Motor neuron (in vitro differentiated cells): ENCODE results near the gene RAMP3. TPM values are rescaled to one million over a fixed set of nuclear protein-coding genes. Genes with fewer than 3 reads are reported as not detected.
A peak's percentile ranks its signal among the peaks of the same experiment; 100 is the strongest.

Experiments
- ATAC-seq, 8 experiments: fragments of 200-7000 bp; cut with Tn5 transposase; replicated peaks in 6 of 8; 2 replicates each; pipeline ENCODE4 v1.8.0; 2021; ENCODE audit warnings: mild to moderate bottlenecking in 8 of 8, moderate library complexity in 8 of 8
- H3K27ac ChIP-seq, 2 donors: fragments of 250-450 bp; sonication (Bioruptor Pico); 2 replicates each; pipeline ENCODE4 v1.9.0; 2021; ENCODE audit warnings: antibody characterized with exemption in 2 of 2, mild to moderate bottlenecking in 2 of 2, moderate library complexity in 1 of 2
- H3K4me1 ChIP-seq, 2 donors: fragments of 250-450 bp; sonication (Bioruptor Pico); replicated peaks in 1 of 2; 2 replicates each; pipeline ENCODE4 v1.6.1; 2021; ENCODE audit warnings: antibody characterized with exemption in 2 of 2, mild to moderate bottlenecking in 2 of 2, moderate library complexity in 1 of 2
- H3K4me3 ChIP-seq, 5 donors: fragments of 250-450 bp; sonication (Bioruptor Pico); 2 replicates each; pipeline ENCODE4 v1.9.0; 2021; ENCODE audit warnings: antibody characterized with exemption in 5 of 5, mild to moderate bottlenecking in 5 of 5, moderate library complexity in 4 of 5
- WGBS, 10 experiments: fragments of 450-650 bp; shearing (Covaris generic); methylation state at CpG; one replicate each; pipeline ENCODE4 v1.0.0; 2022; 5-methylcytosine and 5-hydroxymethylcytosine counted together
- in situ Hi-C, 9 experiments: fragments of 400-800 bp; cut with MboI; loops; one replicate each; pipeline ENCODE4 v1.15.0; 2021; ENCODE audit warnings: low sequenced_read_pairs in 9 of 9, low pct_unique_long_range_greater_than_20kb in 2 of 9; ENCODE audit not compliant: unreplicated experiment in 9 of 9
- total RNA-seq, 8 experiments: library from RNA; unstranded; fragments of 300-600 nt; gene quantifications; 2 replicates each; pipeline versions ENCODE4 v1.2.3 to v1.2.4, GENCODE V29; 2022

RAMP3 gene
- total RNA-seq, 8 experiments from 2014 or later = 0.13 to 0.71 (median 0.31) TPM; not detected in 5

DNA sequence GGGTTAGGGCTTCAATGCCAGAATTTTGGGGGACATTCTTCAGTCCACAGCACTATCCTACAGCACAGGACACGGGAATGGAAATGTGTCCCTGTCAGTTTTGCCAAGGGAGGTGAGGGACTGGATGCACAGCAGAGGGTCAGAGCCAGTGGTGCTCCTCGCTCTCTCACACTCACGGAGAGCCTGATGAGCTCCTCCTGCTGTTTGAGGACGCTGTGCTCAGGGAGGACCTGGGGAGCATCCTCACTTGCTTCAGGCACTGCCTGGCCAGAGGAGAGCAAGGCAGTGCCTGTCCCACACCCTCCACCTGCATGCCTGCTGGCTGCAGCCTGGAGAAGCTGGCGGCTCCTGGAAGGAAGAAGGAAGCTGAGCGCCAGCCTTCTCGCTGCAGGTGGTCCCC is 58.6 kb downstream of the RAMP3 start:
- H3K27ac ChIP-seq = no peak overlapping the region
- H3K4me1 ChIP-seq = peaks cover 0 to 7% of the 10 kb centered on the region in 2 donors
- no peak overlapping the region for H3K4me3 ChIP-seq
- in situ Hi-C loops = no loop called here
- ATAC-seq = peak in 2 of 8 experiments; percentile 9 to 16
- 0 to 63% (median 60%) methylated on average over 1 to 6 of the region's 7 CpGs; no CpG with 5 or more reads in 6 of the 10 experiments for WGBS, 10 experiments

DNA sequence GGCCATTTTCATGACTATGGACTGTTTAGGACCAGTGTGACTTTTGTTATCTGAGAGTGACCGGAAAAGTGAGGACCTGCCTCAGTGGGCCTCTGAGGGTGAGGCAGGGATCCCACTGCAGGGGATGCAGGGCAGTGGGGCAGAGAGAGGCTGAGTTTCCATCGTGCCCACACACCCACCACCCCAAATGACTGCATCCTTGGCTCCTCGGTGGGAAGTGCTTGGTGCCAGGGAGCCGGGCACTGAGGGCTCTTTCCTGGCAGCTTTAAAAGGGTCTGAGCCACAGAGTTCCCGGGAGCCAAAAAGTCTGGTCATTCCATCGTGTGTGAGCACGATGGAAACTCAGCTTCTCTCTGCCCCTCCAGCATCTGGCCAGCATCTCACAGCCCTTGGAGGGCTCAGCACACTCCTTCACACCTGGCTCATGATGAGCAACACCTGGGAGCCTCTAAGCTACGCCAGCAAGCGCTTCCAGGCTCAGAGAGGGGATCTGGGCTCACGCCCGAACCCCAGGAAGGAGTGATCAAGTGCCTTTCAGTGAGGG is 59.1 kb downstream of the RAMP3 start:
- ATAC-seq = no peak
- no peak overlapping the region for H3K27ac ChIP-seq
- WGBS, 10 experiments = 40 to 93% (median 80%) methylated on average over 1 to 4 of the region's 11 CpGs; no CpG with 5 or more reads in 6 of the 10 experiments
- no peak overlapping the region for H3K4me3 ChIP-seq
- in situ Hi-C loops = no loop called here
- H3K4me1 ChIP-seq = peaks cover 0 to 7% of the 10 kb centered on the region in 2 donors

GRCh38 chr7:45217358-45217757 is 59.8 kb downstream of the RAMP3 start:
- in situ Hi-C loops = no loop called here
- H3K4me1 ChIP-seq = peaks cover 0 to 7% of the 10 kb centered on the region in 2 donors
- no peak overlapping the region for H3K27ac ChIP-seq
- WGBS, 10 experiments = 0 to 100% (median 27%) methylated on average over 1 to 4 of the region's 6 CpGs; no CpG with 5 or more reads in 5 of the 10 experiments
- no peak overlapping the region for H3K4me3 ChIP-seq
- peak in 2 of 8 experiments; percentile 19 to 84 for ATAC-seq

DNA sequence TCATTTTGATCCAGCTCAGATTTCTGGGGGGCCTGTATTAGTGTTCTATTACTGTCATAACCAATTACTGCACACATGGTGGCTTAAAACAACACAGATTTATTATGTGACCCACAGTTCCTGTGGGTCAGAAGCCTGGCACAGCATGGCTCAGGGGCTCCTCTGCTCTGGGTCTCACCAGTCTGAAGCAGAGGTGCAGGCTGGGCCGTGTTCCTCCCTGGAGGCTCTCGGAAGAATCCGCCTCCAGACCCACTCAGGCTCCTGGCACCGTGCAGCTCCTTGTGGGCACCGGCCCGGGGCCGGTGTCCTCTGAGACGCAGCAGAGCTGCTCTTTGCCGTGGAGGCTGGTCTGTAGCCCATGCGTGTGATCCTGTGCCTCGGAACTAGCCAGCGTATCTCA is 61.5 kb downstream of the RAMP3 start:
- H3K27ac ChIP-seq = no peak overlapping the region
- H3K4me1 ChIP-seq = peaks cover 0 to 7% of the 10 kb centered on the region in 2 donors
- whole genome bisulfite sequencing, 10 experiments = 80 to 97% (median 93%) methylated on average over 1 to 5 of the region's 12 CpGs; no CpG with 5 or more reads in 6 of the 10 experiments
- in situ Hi-C loops = no loop called here
- H3K4me3 ChIP-seq = no peak overlapping the region
- ATAC-seq = no peak

GRCh38 chr7:45219801-45220435 is 62.3 kb downstream of the RAMP3 start:
- Histone ChIP-seq H3K27ac (no peak overlapping the region), H3K4me3 (no peak overlapping the region), H3K4me1 (peaks cover 0 to 7% of the 10 kb centered on the region in 2 donors)
- no peak for ATAC-seq
- in situ Hi-C loops = no loop called here
- WGBS, 10 experiments = 0 to 61% (median 29%) methylated on average over 1 to 5 of the region's 8 CpGs; no CpG with 5 or more reads in 4 of the 10 experiments

GRCh38 chr7:45220846-45221618 is 63.4 kb downstream of the RAMP3 start:
- 10 to 55% (median 39%) methylated on average over 2 to 10 of the region's 11 CpGs for WGBS, 10 experiments
- in situ Hi-C loops = no loop called here
- H3K27ac ChIP-seq = no peak overlapping the region
- no peak overlapping the region for H3K4me3 ChIP-seq
- ATAC-seq = no peak
- H3K4me1 ChIP-seq = peaks cover 0 to 7% of the 10 kb centered on the region in 2 donors

DNA sequence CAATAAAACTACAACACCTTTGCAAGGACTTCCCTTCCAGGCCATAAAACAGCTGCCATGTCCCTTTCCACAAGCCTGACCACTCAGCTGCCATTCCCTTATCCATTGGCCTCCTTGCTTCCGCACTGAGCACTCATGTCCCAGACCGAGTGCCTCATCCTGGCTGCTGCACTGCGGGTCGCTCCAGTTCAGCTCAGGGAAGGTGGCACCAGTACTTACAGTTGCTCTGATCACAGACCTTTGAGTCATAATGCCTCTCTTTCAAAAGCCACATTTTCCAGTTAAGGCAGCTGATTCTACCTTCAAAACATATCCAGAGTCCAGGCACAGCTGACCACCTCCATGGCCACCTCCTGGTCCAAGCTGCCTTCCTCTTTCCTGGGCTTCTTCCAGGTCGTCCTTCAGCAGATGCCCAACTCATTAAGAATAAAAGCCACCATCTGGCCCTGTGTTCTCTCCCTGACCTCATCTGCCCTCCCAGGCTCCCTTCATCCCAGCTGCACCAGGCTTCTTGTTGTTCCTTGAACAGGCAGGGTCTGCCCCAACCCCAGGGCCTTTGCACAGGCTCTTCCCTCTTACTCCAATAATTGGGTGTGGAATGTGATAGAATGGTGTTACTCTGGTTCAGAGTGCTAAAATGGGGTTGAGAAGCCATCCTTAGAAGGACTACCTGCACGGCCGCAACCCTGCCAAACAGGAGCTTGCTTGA is 64.5 kb downstream of the RAMP3 start:
- no peak overlapping the region for H3K4me3 ChIP-seq
- peaks cover 0 to 7% of the 10 kb centered on the region in 2 donors for H3K4me1 ChIP-seq
- ATAC-seq = no peak
- in situ Hi-C loops = no loop called here
- H3K27ac ChIP-seq = no peak overlapping the region
- WGBS, 10 experiments = 43 to 100% (median 89%) methylated on average over 2 to 5 of the region's 7 CpGs; no CpG with 5 or more reads in 2 of the 10 experiments

- H3K27ac ChIP-seq = no peak overlapping the region
- no peak overlapping the region for H3K4me3 ChIP-seq
- H3K4me1 ChIP-seq = peaks cover 0 to 7% of the 10 kb centered on the region in 2 donors
- no peak for ATAC-seq
- in situ Hi-C loops = no loop called here
Observed at GRCh38 chr7:45223078-45223477, 65.5 kb downstream of the RAMP3 start.

GRCh38 chr7:45223728-45224630 is 66.4 kb downstream of the RAMP3 start:
- in situ Hi-C loops = no loop called here
- peaks cover 3 to 7% of the 10 kb centered on the region in 2 donors for H3K4me1 ChIP-seq

DNA sequence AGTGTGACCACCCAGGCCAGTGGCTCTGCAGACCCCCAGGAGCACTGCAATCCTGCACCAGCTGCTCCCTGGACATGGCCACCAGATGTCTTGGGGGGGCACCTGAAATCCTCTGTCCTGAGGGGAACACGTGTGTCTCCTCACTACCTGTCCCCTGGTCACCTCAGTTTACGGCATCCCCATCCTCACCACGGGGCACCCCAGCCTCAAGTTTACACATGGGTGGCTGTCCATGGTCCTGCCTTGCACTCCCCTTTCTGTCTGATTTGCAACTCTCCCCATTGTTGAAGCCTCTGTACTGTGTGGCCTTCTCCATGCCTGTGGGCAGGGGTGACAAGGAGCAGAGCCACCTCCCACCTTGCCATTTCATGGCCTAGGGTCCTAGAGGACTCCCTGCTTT is 67.2 kb downstream of the RAMP3 start:
- 0 to 40% methylated on average over 1 to 2 of the region's 3 CpGs; no CpG with 5 or more reads in 8 of the 10 experiments for WGBS, 10 experiments
- H3K4me3 ChIP-seq = no peak overlapping the region
- peak in 2 of 8 experiments; percentile 17 to 49 for ATAC-seq
- in situ Hi-C loops = no loop called here
- peaks cover 6% of the 10 kb centered on the region in 2 donors for H3K4me1 ChIP-seq
- H3K27ac ChIP-seq = no peak overlapping the region

More at GRCh38 chr7:45223728-45224630, 66.4 kb downstream of the RAMP3 start:
- WGBS, 10 experiments = 0 to 100% (median 65%) methylated on average over 1 to 5 of the region's 13 CpGs; no CpG with 5 or more reads in 4 of the 10 experiments
- Histone ChIP-seq H3K27ac (no peak overlapping the region), H3K4me3 (no peak overlapping the region)
- ATAC-seq = no peak

DNA sequence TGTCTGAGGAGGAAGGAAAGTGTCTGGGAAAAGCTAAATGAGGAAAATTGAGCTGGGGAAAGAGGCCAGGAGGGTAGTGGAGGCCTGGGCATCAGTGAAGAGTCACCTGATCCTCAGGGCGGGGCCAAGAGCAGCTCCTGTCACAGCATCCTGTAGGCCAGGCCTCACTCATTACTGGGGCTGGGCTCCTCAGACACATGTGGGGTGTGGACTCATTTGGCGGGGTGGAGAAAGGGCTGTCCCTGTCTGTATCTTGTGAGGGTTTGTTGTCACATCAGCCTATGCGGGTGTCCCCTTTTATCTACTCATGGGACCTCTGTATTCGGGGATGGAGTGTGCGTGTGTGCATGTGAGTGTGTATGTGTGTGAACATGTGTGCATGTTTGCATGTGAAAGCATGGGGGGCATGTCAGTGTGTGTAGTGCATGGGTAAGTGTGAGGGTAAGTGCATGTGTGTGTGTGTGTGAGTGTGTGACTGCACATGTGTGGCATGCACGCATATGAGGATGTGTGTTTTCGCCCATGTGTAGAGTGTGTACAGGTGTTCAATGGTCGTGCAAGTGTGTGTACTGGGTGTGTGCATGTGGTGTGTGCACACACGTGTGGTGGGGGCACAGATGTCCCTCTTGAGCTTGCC is 67.8 kb downstream of the RAMP3 start:
- 0 to 73% (median 55%) methylated on average over 1 to 8 of the region's 9 CpGs; no CpG with 5 or more reads in 4 of the 10 experiments for WGBS, 10 experiments
- in situ Hi-C loops = no loop called here
- no peak overlapping the region for H3K27ac ChIP-seq
- ATAC-seq = peak in 2 of 8 experiments; percentile 15 to 72
- no peak overlapping the region for H3K4me3 ChIP-seq
- H3K4me1 ChIP-seq = peaks cover 0 to 6% of the 10 kb centered on the region in 2 donors

DNA sequence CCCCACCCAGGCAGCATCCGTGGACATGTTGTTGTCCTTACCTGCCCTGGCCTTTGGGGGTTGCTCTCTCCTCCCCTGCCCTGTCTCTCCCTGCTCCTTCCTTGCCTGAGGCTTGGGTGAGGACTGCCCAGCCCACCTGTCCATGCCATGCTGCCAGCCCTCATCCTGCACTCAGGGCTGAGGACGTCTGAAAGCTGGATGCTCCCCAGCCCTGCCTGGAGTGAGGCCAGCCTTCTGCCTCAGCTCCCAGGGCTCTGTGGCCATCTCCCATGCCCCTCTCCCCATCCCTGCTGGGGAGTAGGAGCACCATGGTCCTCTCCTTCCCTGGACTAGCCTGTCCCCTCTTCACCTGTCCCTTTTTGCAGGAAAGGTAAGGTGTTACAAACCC is 68.4 kb downstream of the RAMP3 start:
- in situ Hi-C loops = no loop called here
- ATAC-seq = no peak
- whole genome bisulfite sequencing, 10 experiments = 0% methylated on average over 1 of the region's 2 CpGs; no CpG with 5 or more reads in 9 of the 10 experiments

More for the DNA sequence above, 68.4 kb downstream of the RAMP3 start:
- peaks cover 0 to 6% of the 10 kb centered on the region in 2 donors for H3K4me1 ChIP-seq
- H3K27ac ChIP-seq = no peak overlapping the region
- no peak overlapping the region for H3K4me3 ChIP-seq
